HG03064 (cell line): ENCODE measurements around the gene HTD2.

Experiments used
- ATAC-seq: cut with Tn5 transposase; IDR thresholded peaks from one replicate; pipeline ENCODE4 v1.9.1; 2021; ENCODE audit warnings: low read depth; ENCODE audit not compliant: unreplicated experiment

HTD2 gene

DNA sequence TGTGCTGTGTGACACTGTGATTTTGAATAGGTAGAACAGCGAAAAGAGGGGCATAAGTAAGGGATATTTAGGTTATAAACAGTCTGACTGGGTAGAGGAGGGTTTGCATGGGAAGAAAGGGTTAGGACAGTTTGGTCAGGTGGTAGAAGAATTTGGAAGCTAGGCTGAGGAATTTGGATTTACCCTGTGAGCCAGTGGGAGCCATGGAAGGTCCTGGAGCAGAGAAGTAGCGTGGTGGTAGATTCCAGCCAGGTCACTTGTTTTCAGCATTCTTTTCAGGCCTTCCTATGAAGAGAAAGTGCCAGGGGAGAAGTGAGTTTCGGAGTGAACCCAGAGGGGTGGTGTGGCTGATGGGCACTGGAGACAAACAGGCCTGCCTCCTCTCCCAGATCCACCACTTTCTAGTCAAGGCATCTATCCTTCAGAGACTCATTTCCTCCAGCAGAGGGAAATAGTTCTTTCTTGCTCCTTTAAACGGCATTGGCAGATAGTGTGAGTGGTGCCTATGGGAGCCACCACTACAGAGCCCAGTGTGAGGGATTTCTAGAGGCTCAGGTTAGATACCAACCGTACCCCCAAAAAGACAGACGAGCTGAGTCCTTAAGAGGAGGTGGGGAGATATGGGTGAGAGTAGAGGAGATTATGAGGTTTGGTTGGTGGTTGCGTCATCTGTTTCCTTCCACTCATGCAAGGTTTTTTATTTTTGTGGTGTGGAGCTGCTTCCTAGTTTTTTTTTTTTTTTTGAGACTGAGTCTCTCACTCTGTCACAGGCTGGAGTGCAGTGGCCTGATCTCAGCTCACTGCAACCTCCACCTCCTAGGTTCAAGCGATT, 47.6 kb downstream of the HTD2 start:
- no peak for ATAC-seq

DNA sequence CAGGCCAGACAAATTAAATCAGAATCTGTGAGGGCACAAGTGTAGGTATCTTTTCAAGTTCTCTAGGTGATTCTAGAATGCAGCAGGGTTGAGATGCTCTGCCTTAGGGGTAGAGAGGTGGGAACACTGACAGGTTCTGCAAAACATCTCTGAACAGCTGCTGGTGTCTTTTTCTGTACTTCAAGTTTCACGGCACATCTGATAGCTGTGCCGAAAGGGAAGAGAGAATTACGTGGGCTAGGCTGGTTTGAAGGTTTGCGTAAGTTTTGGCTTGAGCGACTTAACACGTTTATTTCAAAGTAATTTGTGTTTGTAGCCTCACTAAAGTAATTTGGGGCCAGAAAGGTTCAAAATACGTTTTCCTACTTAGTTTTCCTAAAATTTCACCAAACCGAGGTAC, 48.9 kb downstream of the HTD2 start:
- ATAC-seq, result peak; percentile 57

DNA sequence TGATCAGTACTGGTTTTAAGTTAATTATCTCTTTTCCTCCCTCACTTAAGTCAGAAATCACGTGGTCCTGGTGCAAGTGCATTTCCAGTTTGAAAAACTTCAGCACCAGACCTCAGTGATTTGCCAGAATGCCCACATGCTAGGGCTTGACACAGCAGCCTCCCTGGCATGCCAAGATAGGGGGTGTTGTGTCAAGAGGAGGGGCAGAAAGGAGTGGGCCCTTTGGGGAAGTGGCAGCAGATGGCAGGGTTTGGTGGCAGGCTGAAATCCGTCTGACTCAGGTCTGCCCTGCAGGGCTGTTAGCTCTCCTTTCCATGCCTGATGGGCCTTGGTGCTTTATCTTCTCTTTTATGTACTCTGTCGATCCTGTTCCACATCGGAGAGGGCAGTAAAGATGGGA, 49.7 kb downstream of the HTD2 start:
- ATAC-seq, result no peak

DNA sequence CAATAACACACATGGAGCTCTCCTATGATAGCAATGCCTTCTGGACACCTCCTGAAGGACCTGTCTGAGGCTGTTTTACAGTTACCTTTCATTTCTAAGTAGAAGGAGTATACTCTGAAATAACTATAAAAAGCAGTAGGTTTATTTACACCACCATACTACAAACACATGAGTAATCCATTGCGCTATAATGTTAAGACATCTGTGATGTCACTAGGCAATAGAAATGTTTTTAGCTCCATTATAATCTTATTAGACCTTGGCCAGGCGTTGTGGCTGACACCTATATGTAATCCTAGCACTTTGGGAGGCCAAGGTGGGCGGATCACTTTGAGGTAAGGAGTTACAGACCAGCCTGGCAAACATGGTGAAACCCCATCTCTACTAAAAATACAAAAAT, 51.1 kb downstream of the HTD2 start:
- no peak for ATAC-seq

DNA sequence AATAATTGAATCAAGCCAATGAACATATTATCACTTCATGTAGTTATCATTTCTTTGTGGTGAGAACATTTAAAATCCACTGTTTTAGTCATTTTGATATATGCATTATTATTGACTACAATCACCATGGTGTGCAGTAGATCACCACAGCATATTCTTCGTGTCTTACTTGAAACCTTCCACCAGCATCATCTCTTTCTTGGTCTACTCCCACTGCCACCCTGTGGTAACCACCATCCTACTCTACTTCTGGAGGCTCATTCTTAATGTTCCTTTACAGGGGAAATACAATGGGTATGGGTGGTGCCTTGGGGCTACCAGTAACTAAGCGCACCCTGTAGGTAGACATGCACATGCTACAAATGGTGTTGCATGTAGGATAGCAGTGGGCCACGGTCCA, 51.8 kb downstream of the HTD2 start:
- no peak for ATAC-seq

DNA sequence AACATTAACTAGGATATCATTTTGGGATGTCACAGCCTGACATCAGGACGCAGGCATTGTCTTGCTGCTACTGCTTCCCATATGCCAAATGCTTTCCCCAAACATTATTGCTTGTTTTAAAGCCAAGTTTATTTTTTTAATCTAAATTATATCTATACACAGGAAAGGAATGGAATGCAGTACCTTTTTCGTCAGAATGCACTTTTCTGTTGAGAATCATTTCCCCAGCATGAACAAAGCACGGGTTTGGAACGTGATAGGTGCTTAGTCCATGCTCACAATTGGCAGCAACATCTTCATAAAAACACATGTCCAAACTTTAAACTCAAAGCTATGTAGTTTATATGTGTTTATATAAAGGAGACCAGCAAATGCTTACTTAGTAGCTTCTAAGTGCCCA, 52.5 kb downstream of the HTD2 start:
- ATAC-seq, result no peak

DNA sequence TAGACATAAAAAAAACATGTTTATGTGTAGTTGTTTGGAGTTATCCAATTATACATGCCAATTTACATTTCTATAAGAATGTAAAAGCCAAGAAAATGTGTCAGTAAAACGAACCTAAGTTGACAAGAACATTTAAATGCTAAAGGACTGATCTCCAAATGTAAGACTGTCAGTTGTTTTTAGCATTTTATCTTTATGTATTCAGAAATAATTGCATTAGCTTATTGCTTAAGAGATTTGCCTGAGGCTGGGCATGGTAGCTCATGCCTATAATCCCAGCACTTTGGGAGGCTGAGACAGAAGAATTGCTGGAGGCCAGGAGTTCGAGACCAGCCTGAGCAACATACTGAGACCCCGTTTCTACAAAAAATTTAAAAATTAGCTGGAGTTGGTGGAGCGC, 53.3 kb downstream of the HTD2 start:
- no peak for ATAC-seq

DNA sequence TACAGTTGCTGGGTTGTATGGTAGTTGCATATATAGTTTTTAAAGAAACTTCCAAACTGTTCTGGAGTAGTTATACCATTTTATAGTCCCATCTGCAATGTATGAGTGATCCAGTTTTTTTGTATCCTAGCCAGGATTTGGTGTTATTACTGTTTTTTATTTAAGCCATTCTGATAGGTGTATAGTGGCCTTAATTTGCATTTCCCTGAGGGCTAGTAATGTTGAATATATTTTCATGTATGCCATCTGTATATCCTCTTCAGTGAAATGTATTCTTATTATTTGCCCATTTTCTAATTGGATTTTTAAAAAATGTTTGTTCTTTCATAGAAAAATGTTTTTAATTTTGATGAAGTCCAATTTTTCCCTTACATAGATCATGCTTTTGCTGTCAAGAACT, 55.5 kb downstream of the HTD2 start:
- no peak for ATAC-seq

DNA sequence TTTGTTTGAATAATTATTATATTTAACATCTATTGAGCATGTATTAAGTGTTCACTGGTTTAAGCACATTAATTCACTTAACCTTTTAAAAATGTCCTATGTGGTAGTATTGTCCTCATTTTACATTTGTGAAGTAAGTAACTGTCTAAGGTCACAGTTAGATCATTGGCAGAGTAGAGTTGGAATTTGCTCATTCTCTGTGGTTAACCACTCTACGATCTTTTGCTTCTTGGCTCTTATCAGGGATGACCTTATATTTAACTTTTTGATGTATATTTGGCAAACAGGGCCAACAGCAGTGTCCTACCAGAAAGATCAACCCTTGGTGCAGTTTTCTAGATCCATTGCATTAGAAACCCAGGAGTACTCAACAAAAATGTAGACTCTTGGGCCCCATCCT, 60.4 kb downstream of the HTD2 start:
- ATAC-seq, result no peak

GRCh38 chr3:58369038-58369437, 62.7 kb downstream of the HTD2 start:
- no peak for ATAC-seq
